Motor neuron (in vitro differentiated cells): Measurements from ENCODE around the gene NARS2. TPM values are rescaled to one million over a fixed set of nuclear protein-coding genes. Genes with fewer than 3 reads are reported as not detected.

Experiments
- ATAC-seq, 8 experiments: fragments of 200-7000 bp; cut with Tn5 transposase; replicated peaks in 6 of 8; 2 replicates each; pipeline ENCODE4 v1.8.0; 2021; ENCODE audit warnings: mild to moderate bottlenecking in 8 of 8, moderate library complexity in 8 of 8
- H3K27ac ChIP-seq, 2 donors: fragments of 250-450 bp; sonication (Bioruptor Pico); 2 replicates each; pipeline ENCODE4 v1.9.0; 2021; ENCODE audit warnings: antibody characterized with exemption in 2 of 2, mild to moderate bottlenecking in 2 of 2, moderate library complexity in 1 of 2
- H3K4me1 ChIP-seq, 2 donors: fragments of 250-450 bp; sonication (Bioruptor Pico); replicated peaks in 1 of 2; 2 replicates each; pipeline ENCODE4 v1.6.1; 2021; ENCODE audit warnings: antibody characterized with exemption in 2 of 2, mild to moderate bottlenecking in 2 of 2, moderate library complexity in 1 of 2
- H3K4me3 ChIP-seq, 5 donors: fragments of 250-450 bp; sonication (Bioruptor Pico); 2 replicates each; pipeline ENCODE4 v1.9.0; 2021; ENCODE audit warnings: antibody characterized with exemption in 5 of 5, mild to moderate bottlenecking in 5 of 5, moderate library complexity in 4 of 5
- WGBS, 10 experiments: fragments of 450-650 bp; shearing (Covaris generic); methylation state at CpG; one replicate each; pipeline ENCODE4 v1.0.0; 2022; 5-methylcytosine and 5-hydroxymethylcytosine counted together
- in situ Hi-C, 9 experiments: fragments of 400-800 bp; cut with MboI; loops; one replicate each; pipeline ENCODE4 v1.15.0; 2021; ENCODE audit warnings: low sequenced_read_pairs in 9 of 9, low pct_unique_long_range_greater_than_20kb in 2 of 9; ENCODE audit not compliant: unreplicated experiment in 9 of 9
- total RNA-seq, 8 experiments: library from RNA; unstranded; fragments of 300-600 nt; gene quantifications; 2 replicates each; pipeline versions ENCODE4 v1.2.3 to v1.2.4, GENCODE V29; 2022

NARS2 gene
- total RNA-seq, 8 experiments from 2014 or later = 11.5 to 36.0 (median 28.1) TPM

DNA sequence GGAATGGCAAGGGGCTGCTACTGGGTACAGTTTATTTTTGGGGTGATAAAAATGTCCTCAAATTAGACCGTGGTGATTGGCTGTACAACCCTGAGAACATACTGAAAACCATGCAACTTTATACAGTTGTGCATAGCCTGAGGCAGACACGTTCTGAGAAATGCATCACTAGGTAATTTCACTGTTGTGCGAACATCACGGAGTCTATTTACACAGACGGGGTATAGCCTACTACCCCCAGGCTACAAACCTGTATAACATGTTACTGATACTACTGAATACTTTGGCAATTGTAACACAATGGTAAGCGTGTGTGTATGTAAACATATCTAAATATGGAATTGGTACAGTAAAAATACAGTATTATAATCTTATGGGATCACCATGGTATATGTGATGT is 23.6 kb downstream of the NARS2 start:
- 53 to 100% (median 75%) methylated on average over 1 to 6 of the region's 6 CpGs; no CpG with 5 or more reads in 1 of the 10 experiments for WGBS, 10 experiments
- no peak overlapping the region for H3K4me3 ChIP-seq
- peaks cover 5 to 8% of the 10 kb centered on the region in 2 donors for H3K4me1 ChIP-seq
- in situ Hi-C loops = loop anchor here in 5 of 9 experiments (25.0 kb wide), 3 partner anchors 114 to 314 kb away; partner anchors contain the start of gene GAB2 (in 1 of the 5)
- ATAC-seq = no peak
- no peak overlapping the region for H3K27ac ChIP-seq

DNA sequence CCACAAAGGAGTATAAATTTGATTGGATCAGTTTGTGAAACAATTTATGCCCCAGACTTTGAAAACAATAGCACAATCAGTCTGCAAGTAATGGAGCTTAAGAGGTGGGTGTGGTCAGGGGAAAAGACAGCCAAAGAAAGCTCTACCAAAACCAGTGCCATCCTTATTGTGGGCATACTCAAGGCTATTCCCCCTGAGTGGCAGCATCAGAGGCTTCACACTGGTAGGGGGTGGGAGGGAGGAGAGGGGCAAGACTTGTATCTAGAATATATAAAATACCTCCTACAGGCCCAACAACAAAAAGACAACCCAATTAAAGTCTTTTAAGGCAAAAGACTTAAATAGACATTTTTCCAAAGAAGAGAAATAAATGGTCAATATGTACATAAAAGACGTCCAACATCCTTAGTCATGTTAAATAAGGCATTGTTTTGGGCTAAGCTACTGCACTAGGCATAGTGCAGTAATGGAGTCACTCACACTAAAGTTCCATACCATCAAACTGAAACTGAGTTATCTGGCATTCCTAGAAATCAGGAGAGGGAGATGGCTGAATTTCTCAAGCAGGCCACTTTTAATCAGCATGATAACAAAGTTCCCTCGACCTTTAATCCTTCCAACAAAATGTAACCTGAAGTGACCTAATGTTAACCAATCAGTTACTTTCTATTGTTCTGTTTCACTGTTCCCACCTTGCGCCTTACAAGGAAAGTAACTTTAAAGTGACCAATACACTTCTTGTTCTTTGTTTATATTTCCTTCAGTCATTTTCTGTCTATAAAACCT is 24.8 kb downstream of the NARS2 start:
- H3K27ac ChIP-seq = no peak overlapping the region

DNA sequence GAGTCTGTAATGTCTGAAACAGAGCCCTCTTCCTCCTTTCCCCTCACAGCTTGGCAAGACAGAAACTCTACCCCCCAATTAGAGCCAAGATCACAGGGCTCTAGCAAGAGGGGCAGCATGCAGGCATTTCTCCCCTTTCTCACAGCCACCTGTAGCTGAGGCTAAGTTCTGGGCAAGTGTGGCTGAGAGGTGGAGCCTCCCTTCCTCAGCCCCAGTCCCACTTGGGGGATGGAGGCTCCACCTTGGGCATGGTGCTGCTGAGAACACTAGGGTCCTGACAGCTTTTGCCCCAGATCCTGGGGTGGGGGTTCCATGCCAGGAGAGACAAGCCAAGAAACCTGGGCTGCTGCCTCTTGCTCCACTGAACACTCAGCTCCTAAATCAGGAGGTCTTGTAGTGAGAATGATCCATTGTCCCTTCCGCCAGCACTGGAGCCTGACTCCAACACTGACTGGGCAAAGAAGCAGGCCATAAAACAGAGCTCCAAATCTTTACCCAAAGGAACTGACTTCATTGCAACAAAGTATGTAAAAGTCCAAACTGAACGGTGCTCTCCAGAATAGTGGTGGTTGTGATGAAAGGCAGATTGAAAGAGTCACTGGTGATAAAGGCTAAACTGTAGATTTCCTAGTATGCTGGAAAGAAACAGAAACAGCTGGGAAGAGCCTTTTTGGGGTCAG is 25.6 kb downstream of the NARS2 start:
- in situ Hi-C loops = no loop called here
- H3K4me1 ChIP-seq = peaks cover 5 to 8% of the 10 kb centered on the region in 2 donors
- ATAC-seq = no peak
- H3K27ac ChIP-seq = no peak overlapping the region
- no peak overlapping the region for H3K4me3 ChIP-seq
- 0 to 80% (median 49%) methylated on average over 1 to 2 of the region's 2 CpGs; no CpG with 5 or more reads in 2 of the 10 experiments for WGBS, 10 experiments

More for the DNA sequence above, 24.8 kb downstream of the NARS2 start:
- in situ Hi-C loops = loop anchor here in 5 of 9 experiments (25.0 kb wide), 3 partner anchors 113 to 313 kb away; partner anchors contain the start of gene GAB2 (in 1 of the 5)
- peak in 2 of 8 experiments; percentile 19 to 30 for ATAC-seq
- Histone ChIP-seq H3K4me1 (peaks cover 5 to 8% of the 10 kb centered on the region in 2 donors), H3K4me3 (no peak overlapping the region)
- 24 to 85% (median 51%) methylated on average over 1 to 3 of the region's 3 CpGs for WGBS, 10 experiments

DNA sequence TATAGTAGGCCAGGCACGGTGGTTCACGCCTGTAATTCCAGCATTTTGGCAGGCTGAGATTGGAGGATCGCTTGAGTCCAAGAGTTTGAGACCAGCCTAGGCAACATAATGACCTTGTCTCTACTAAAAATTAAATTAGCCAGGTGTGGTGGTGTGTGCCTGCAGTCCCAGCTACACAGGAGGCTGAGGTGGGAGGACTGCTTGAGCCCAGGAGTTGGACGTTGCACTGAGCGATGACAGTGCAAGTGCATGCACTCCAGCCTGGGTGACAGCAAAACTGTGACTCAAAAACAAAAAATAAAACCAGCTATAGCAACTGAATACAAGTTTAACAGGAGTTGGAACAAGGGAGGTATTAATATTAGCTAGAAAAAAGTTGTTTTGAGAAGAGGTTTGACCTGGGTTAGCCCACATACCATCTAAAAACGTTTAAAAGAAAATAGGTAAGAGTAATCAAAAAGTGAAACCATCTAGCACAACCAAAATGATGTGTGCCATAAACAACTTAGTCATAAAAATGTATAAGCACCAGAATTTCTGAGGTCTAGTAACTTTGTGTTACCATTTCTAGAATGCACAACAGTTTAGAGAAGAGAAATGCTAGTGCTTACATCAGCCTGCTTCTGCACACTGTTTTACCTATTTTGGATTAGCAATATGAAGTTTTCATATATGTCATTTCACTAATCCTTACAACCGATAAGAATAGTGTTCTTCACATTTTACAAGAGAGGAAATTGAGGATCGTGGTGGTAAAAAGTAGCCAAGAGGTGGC is 26.5 kb downstream of the NARS2 start:
- H3K27ac ChIP-seq = no peak overlapping the region
- ATAC-seq = no peak
- in situ Hi-C loops = no loop called here
- H3K4me1 ChIP-seq = peaks cover 5 to 8% of the 10 kb centered on the region in 2 donors
- WGBS, 10 experiments = 71 to 100% (median 94%) methylated on average over 1 to 8 of the region's 8 CpGs
- no peak overlapping the region for H3K4me3 ChIP-seq

DNA sequence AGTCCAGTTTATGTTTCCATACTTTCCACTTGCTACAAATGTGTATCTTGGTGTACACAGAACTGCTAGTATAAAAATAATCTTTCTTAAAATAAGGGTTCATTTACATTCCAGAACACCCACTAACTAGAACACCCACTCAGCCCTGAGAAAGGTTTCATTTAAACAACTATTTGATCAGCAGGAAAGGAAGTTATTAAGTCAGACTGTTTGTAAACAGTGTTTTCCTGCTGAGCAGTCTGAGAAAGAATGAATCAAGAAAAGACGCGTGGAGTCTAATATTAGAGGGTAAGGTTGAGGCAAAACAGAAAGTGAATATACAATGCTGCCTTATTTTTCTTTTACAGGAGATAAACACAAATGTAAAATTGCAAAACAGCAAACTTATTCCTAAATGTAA is 32.7 kb downstream of the NARS2 start:
- no peak overlapping the region for H3K27ac ChIP-seq
- H3K4me1 ChIP-seq = no peaks in the 10 kb centered on the region
- in situ Hi-C loops = no loop called here
- no peak for ATAC-seq
- WGBS, 10 experiments = 80 to 100% (median 94%) methylated on average over 1 to 2 of the region's 2 CpGs; no CpG with 5 or more reads in 2 of the 10 experiments
- no peak overlapping the region for H3K4me3 ChIP-seq

DNA sequence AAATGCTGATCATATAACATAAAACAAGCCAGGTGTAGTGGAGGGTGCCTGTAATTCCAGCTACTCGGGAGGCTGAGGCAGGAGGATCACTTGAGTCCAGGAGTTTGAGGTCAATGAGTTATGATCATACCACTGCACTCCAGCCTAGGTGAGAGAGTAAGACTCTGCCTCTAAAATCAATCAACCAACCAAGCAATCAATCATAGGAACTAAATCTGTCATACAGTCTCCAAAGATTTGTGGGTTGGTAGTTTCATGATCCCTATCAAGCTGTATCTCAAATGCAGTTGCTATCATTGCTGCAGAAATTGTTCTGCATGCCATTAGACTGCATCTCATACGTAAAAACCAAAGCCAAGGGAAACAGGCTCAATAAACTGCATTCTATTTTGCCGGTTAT is 33.1 kb downstream of the NARS2 start:
- H3K4me1 ChIP-seq = no peaks in the 10 kb centered on the region
- H3K27ac ChIP-seq = no peak overlapping the region
- ATAC-seq = no peak
- in situ Hi-C loops = no loop called here
- no peak overlapping the region for H3K4me3 ChIP-seq
- WGBS, 10 experiments = 70 to 100% (median 86%) methylated on average over 2 of the region's 3 CpGs; no CpG with 5 or more reads in 2 of the 10 experiments

DNA sequence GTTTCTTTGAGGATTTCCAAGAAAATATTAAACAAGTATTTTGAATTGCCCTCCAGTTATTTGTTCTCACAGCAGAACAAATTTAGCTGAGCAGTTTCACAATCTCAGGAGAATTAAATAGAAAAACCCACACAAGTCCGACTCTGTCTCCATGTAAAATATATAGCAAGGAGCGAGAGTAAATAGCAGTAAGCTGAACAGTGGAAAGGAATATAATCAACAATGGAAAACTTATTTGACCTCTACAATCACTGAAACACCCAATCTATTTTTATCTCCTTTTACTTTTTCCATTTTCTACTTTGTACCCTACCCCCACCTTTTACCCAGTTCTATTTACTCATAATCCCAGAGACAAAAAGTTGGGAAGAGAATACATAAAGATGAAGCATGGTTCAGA is 34.4 kb downstream of the NARS2 start:
- H3K4me3 ChIP-seq = no peak overlapping the region
- in situ Hi-C loops = no loop called here
- 78 to 100% (median 98%) methylated on average over 1 to 2 of the region's 2 CpGs; no CpG with 5 or more reads in 2 of the 10 experiments for WGBS, 10 experiments
- no peaks in the 10 kb centered on the region for H3K4me1 ChIP-seq
- no peak overlapping the region for H3K27ac ChIP-seq
- ATAC-seq = no peak

DNA sequence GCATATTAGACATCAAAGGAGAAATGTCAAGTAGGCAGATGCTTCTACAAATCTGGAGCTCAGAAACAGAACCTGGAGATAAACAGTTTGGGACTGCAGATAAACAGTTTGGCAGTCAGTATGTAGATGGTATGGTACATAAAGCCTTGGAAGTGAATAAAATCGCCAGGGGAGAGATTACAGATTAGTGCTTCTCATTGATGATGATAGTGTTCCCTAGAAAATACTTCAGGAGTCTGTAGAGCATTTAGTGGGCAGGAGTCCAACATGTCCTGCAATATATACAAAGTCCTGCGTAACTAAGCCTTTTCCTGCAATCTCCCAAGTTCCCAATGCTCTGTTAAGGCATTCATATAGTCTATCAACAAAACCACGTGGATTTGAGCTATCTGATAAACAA is 35.2 kb downstream of the NARS2 start:
- Histone ChIP-seq H3K27ac (no peak overlapping the region), H3K4me1 (no peaks in the 10 kb centered on the region), H3K4me3 (no peak overlapping the region)
- in situ Hi-C loops = no loop called here
- no peak for ATAC-seq
- 77 to 100% (median 94%) methylated on average over 1 to 3 of the region's 3 CpGs; no CpG with 5 or more reads in 1 of the 10 experiments for WGBS, 10 experiments

DNA sequence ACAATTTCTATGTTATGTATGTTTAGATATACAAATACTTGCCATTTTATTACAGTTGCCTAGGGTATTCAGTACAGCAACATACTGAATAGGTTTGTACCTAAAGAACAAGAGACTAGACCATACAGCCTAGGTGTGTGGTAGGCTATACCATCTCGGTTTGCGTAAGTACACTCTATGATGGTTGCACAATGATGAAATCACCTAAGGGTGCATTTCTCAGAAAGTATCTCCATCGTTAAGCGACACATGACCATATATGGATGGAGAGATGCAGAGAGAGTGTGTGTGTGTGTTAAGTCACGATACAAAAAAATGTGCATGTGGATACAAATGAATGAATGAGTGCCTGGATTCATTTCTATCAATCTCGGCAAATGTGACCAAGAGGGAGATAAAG is 37.7 kb downstream of the NARS2 start:
- H3K4me3 ChIP-seq = no peak overlapping the region
- WGBS, 10 experiments = 89 to 100% (median 97%) methylated on average over 3 to 6 of the region's 6 CpGs
- H3K4me1 ChIP-seq = no peaks in the 10 kb centered on the region
- in situ Hi-C loops = no loop called here
- no peak for ATAC-seq
- no peak overlapping the region for H3K27ac ChIP-seq

DNA sequence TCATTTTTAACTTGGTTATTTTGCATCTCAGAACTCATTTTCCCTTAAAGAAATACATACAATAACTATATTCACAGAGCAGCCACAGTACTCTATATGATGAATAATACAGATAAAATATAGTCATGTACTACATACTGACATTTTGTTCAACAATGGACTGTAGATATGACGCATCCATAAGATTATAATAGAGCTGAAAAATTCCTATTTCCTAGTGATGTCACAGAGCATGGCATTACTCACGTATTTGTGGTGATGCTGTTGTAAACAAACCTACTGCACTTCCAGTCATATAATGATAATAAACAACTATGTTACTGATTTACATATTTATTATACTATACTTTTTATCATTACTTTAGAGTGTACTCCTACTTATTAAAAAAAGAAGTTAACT is 38.7 kb downstream of the NARS2 start:
- Histone ChIP-seq H3K4me3 (no peak overlapping the region), H3K4me1 (no peaks in the 10 kb centered on the region), H3K27ac (no peak overlapping the region)
- no peak for ATAC-seq
- in situ Hi-C loops = no loop called here
- 92 to 100% (median 100%) methylated on average over 1 to 2 of the region's 2 CpGs; no CpG with 5 or more reads in 4 of the 10 experiments for WGBS, 10 experiments

DNA sequence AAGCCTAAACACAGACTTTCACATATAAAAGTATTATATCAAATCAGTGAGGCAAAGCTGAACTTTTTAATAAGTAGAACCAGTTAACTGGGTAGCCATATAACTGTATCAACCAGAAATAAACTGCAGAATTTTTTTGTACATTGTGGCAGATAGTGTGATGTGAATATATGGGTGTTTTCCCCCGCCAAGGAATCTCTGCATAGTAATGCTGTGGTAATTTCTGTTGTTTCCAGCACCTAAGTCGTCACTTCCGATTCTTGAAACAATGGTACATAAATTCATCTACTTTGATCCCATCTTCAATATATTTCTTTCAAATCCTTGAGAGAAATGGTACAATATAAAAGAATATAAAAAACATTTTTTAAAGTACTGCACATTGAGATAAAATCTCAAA is 39.6 kb downstream of the NARS2 start:
- H3K4me1 ChIP-seq = no peaks in the 10 kb centered on the region
- WGBS, 10 experiments = 82 to 100% (median 96%) methylated on average over 1 to 3 of the region's 3 CpGs; no CpG with 5 or more reads in 1 of the 10 experiments
- H3K4me3 ChIP-seq = no peak overlapping the region
- no peak for ATAC-seq
- H3K27ac ChIP-seq = no peak overlapping the region
- in situ Hi-C loops = no loop called here

DNA sequence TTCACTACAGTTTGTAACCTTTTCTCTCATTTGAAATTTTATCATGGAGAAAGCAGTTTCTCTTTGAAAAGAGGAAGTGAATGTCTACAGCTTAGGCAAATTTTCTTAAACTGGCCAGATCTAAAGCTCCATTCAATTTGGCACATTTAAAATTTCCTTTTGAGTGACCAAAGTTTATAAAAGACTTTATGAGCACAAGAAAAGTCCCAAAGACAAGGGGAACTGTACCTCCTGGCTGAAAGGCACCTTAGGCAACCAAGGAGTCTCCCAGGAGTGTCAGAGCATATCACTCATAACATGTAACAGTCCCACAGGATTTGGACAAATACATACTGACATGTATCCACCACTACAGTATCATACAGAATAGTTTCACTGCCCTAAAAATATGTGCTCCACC is 41.3 kb downstream of the NARS2 start:
- ATAC-seq = no peak
- Histone ChIP-seq H3K4me1 (no peaks in the 10 kb centered on the region), H3K27ac (no peak overlapping the region), H3K4me3 (no peak overlapping the region)
- in situ Hi-C loops = no loop called here

DNA sequence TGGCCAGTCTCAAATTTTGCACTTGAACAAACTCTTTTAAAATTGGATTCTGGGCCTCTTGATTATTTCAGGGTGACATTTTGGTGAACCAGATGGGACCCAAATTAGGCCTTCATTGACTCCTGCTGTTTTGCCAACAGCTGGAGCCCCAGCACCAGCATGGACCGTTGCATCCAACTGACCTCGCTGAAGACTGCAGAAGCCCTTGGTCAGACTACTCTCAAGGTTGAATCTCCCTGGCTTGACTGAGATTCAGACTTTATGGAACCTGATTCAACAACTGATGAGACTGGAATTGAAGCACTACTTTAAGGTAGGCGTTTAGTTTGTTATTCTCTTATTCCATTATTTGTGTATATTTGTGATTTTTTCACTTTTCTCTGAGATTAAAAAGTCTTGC is 41.7 kb downstream of the NARS2 start:
- no peak overlapping the region for H3K4me3 ChIP-seq
- ATAC-seq = no peak
- WGBS, 10 experiments = 30 to 100% (median 62%) methylated on average over 1 to 3 of the region's 3 CpGs; no CpG with 5 or more reads in 4 of the 10 experiments

More for the DNA sequence above, 41.7 kb downstream of the NARS2 start:
- Histone ChIP-seq H3K4me1 (no peaks in the 10 kb centered on the region), H3K27ac (no peak overlapping the region)
- in situ Hi-C loops = no loop called here
